K562 (cell line): Measurements from ENCODE around the gene RAB3D. TPM values are rescaled to one million over a fixed set of nuclear protein-coding genes. Genes with fewer than 3 reads are reported as not detected.
A peak's percentile ranks its signal among the peaks of the same experiment; 100 is the strongest.

ENCODE experiments used
- ARID3B ChIP-seq: fragments of 250-450 bp; sonication (Bioruptor Pico); IDR thresholded peaks from 2 replicates; pipeline ENCODE4 v1.4.0; 2020; ENCODE audit warnings: borderline replicate concordance
- ASH1L ChIP-seq: fragments of 450-650 bp; IDR thresholded peaks from 2 replicates; pipeline ENCODE4 v1.6.1; 2018; ENCODE audit warnings: borderline replicate concordance, mild to moderate bottlenecking, low read depth; ENCODE audit not compliant: partially characterized antibody
- ATF1 ChIP-seq, 2 experiments: fragments of 450-650 bp in 1 of 2; IDR thresholded peaks; 2 replicates each; pipeline ENCODE4 v1.6.1; 2016; ENCODE audit warnings: missing compliant biosample characterization in 1 of 2, missing genetic modification characterization in 1 of 2
- BRF1 ChIP-seq: IDR thresholded peaks from 3 replicates; pipeline ENCODE4 v1.6.1; 2011; ENCODE audit warnings: borderline replicate concordance, mild to moderate bottlenecking; ENCODE audit not compliant: insufficient read length; ENCODE audit errors: extremely low read depth
- CEBPG ChIP-seq, 3 experiments: fragments of 200-800 bp in 1 of 3; sonication (Bioruptor generic) in 1 of 3; sonication (generic) in 1 of 3; formaldehyde crosslinking in 1 of 3; IDR thresholded peaks in 2 of 3; conservative IDR thresholded peaks in 1 of 3; 2 replicates each; pipeline versions ENCODE4 v1.6.1 to v1.8.0; 2016 to 2022; ENCODE audit warnings: missing compliant biosample characterization in 2 of 3, missing genetic modification characterization in 2 of 3, mild to moderate bottlenecking in 1 of 3, missing genetic modification reagents in 1 of 3
- MLX ChIP-seq, 2 experiments: fragments of 450-650 bp in 1 of 2; sonication (generic) in 1 of 2; formaldehyde crosslinking; conservative IDR thresholded peaks; 2 replicates each; pipeline versions ENCODE4 v1.4.0 to v1.8.1; 2020 to 2022; ENCODE audit warnings: mild to moderate bottlenecking in 1 of 2, missing genetic modification reagents in 1 of 2
- NBN ChIP-seq: fragments of 450-650 bp; IDR thresholded peaks from 2 replicates; pipeline ENCODE4 v1.6.1; 2016; ENCODE audit warnings: low read depth, mild to moderate bottlenecking
- NCOA2 ChIP-seq, 2 experiments: fragments of 450-650 bp; IDR thresholded peaks; 2 replicates each; pipeline ENCODE4 v1.6.1; 2018; ENCODE audit warnings: mild to moderate bottlenecking in 2 of 2, moderate library complexity in 1 of 2; ENCODE audit not compliant: partially characterized antibody in 2 of 2
- POLR2A ChIP-seq: fragments of 450-650 bp; conservative IDR thresholded peaks from 2 replicates; pipeline ENCODE4 v1.6.1; 2016
- SIN3B ChIP-seq: fragments of 450-650 bp; IDR thresholded peaks from 2 replicates; pipeline ENCODE4 v1.6.1; 2017; ENCODE audit warnings: low read depth, mild to moderate bottlenecking, moderate library complexity
- SOX6 ChIP-seq: fragments of 450-650 bp; IDR thresholded peaks from 2 replicates; pipeline ENCODE4 v1.6.1; 2014; ENCODE audit warnings: mild to moderate bottlenecking
- SRSF3 ChIP-seq: fragments of 200-400 bp; formaldehyde crosslinking; IDR thresholded peaks from 2 replicates; pipeline ENCODE4 v1.6.1; 2016; ENCODE audit warnings: mild to moderate bottlenecking, low read length, moderate library complexity; ENCODE audit not compliant: insufficient read depth
- ZKSCAN8 ChIP-seq: fragments of 200-800 bp; sonication (Bioruptor generic); IDR thresholded peaks from 2 replicates; pipeline ENCODE4 v1.6.1; 2016; ENCODE audit warnings: missing genetic modification characterization, missing compliant biosample characterization
- ZNF224 ChIP-seq: sonication (generic); formaldehyde crosslinking; IDR thresholded peaks from 2 replicates; pipeline ENCODE4 v1.8.0; 2022; ENCODE audit warnings: mild to moderate bottlenecking, missing genetic modification reagents
- ZNF584 ChIP-seq: fragments of 200-800 bp; sonication (Bioruptor generic); IDR thresholded peaks from 2 replicates; pipeline ENCODE4 v1.6.1; 2016; ENCODE audit warnings: low read depth, mild to moderate bottlenecking, missing genetic modification characterization, missing compliant biosample characterization
- ZNF76 ChIP-seq: fragments of 250-450 bp; sonication (Bioruptor Pico); IDR thresholded peaks from 2 replicates; pipeline ENCODE4 v1.4.0; 2020; ENCODE audit warnings: mild to moderate bottlenecking, moderate library complexity, borderline replicate concordance
- ZSCAN29 ChIP-seq: fragments of 450-650 bp; IDR thresholded peaks from 2 replicates; pipeline ENCODE4 v1.6.1; 2017
- polyA plus RNA-seq, 8 experiments: library from polyadenylated mRNA; depleted of rRNA in 4 of 8; stranded (reverse) in 5 of 8; unstranded in 3 of 8; fragments of >200 nt; fragmentation: Nextera tagmentation in 2 of 8; fragmentation: Illumina TruSeq in 1 of 8; extraction: Ambion mirVana in 2 of 8; extraction: Trizol in 1 of 8; gene quantifications; 2 replicates each; pipeline versions ENCODE4 v1.2.1 to v1.2.3, GENCODE V29; 2011 to 2014; ENCODE audit warnings: inconsistent platforms in 1 of 8, missing spikeins in 1 of 8
- total RNA-seq, 7 experiments: library from RNA; depleted of rRNA in 6 of 7; stranded (reverse); fragments of >200 nt in 6 of 7; fragmentation: Illumina TruSeq in 2 of 7; extraction: Trizol in 2 of 7; gene quantifications; 2 replicates each; pipeline versions ENCODE4 v1.2.1 to v1.2.3, GENCODE V29; 2011 to 2021; ENCODE audit warnings: low replicate concordance in 1 of 7
- TF ChIP-seq, protein P1 (sequence below): fragments of 450-650 bp; IDR thresholded peaks from 2 replicates; pipeline ENCODE4 v1.7.1; 2018; ENCODE audit warnings: mild to moderate bottlenecking, low read depth; ENCODE audit not compliant: partially characterized antibody
- TF ChIP-seq, protein P2 (sequence below): fragments of 450-650 bp; formaldehyde crosslinking; IDR thresholded peaks from 2 replicates; pipeline ENCODE4 v1.4.0; 2020; ENCODE audit warnings: mild to moderate bottlenecking
- TF ChIP-seq, protein P3 (sequence below): sonication (generic); formaldehyde crosslinking; IDR thresholded peaks from 2 replicates; pipeline ENCODE4 v1.8.0; 2022; ENCODE audit warnings: mild to moderate bottlenecking, missing genetic modification reagents

Gene RAB3D
- total and polyA plus RNA-seq, 9 of the 15 experiments (the other 6 are each of a cell fraction or from before 2014, with no cell fraction given), result 0.34 to 3.3 (median 1.3) TPM

GRCh38 chr19:11374433-11375142 lies 35.1 kb upstream of the RAB3D start, which contains the start of gene SWSAP1 (continued):
- TF ChIP-seq, protein P1, sequence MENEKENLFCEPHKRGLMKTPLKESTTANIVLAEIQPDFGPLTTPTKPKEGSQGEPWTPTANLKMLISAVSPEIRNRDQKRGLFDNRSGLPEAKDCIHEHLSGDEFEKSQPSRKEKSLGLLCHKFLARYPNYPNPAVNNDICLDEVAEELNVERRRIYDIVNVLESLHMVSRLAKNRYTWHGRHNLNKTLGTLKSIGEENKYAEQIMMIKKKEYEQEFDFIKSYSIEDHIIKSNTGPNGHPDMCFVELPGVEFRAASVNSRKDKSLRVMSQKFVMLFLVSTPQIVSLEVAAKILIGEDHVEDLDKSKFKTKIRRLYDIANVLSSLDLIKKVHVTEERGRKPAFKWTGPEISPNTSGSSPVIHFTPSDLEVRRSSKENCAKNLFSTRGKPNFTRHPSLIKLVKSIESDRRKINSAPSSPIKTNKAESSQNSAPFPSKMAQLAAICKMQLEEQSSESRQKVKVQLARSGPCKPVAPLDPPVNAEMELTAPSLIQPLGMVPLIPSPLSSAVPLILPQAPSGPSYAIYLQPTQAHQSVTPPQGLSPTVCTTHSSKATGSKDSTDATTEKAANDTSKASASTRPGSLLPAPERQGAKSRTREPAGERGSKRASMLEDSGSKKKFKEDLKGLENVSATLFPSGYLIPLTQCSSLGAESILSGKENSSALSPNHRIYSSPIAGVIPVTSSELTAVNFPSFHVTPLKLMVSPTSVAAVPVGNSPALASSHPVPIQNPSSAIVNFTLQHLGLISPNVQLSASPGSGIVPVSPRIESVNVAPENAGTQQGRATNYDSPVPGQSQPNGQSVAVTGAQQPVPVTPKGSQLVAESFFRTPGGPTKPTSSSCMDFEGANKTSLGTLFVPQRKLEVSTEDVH, result no peak
- TF ChIP-seq SIN3B, result peak; percentile 75; the same call in 1 of the 2 replicates
- no peak for TF ChIP-seq ZKSCAN8 (CRISPR knock-in tag)
- TF ChIP-seq ARID3B (CRISPR knock-in tag), result no peak
- TF ChIP-seq BRF1, result no peak
- TF ChIP-seq POLR2A, result peak; percentile 96
- TF ChIP-seq, protein P2, sequence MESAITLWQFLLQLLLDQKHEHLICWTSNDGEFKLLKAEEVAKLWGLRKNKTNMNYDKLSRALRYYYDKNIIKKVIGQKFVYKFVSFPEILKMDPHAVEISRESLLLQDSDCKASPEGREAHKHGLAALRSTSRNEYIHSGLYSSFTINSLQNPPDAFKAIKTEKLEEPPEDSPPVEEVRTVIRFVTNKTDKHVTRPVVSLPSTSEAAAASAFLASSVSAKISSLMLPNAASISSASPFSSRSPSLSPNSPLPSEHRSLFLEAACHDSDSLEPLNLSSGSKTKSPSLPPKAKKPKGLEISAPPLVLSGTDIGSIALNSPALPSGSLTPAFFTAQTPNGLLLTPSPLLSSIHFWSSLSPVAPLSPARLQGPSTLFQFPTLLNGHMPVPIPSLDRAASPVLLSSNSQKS (CRISPR knock-in tag), result 0 out of 2 replicates have a peak, but pooled peaks have one; percentile 28
- TF ChIP-seq, protein P3, sequence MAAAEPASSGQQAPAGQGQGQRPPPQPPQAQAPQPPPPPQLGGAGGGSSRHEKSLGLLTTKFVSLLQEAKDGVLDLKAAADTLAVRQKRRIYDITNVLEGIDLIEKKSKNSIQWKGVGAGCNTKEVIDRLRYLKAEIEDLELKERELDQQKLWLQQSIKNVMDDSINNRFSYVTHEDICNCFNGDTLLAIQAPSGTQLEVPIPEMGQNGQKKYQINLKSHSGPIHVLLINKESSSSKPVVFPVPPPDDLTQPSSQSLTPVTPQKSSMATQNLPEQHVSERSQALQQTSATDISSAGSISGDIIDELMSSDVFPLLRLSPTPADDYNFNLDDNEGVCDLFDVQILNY (CRISPR knock-in tag), result peak; percentile 82; the same call in 1 of the 2 replicates
- TF ChIP-seq ZNF224 (CRISPR knock-in tag), result no peak
- TF ChIP-seq ZNF76 (CRISPR knock-in tag), result 0 out of 2 replicates have a peak, but pooled peaks have one; percentile 60
- peak; percentile 64; the same call in 1 of the 2 replicates for TF ChIP-seq CEBPG (CRISPR knock-in tag; IDR thresholded peaks at IDR 0.05)
- TF ChIP-seq CEBPG (tag; conservative IDR thresholded peaks at IDR 0.05 in 1 of 2, IDR thresholded peaks at IDR 0.05 in 1 of 2), result peak; percentile 77 to 80
- 0 out of 2 replicates have a peak, but pooled peaks have one; percentile 11 for TF ChIP-seq NBN
- TF ChIP-seq NCOA2 (IDR thresholded peaks at IDR 0.05; ENCODE audit: partially characterized antibody in 2 of 2), result no peak
- no peak for TF ChIP-seq ATF1 (CRISPR knock-in tag; IDR thresholded peaks at IDR 0.05)
- peak; percentile 94 for TF ChIP-seq ATF1 (tag; IDR thresholded peaks at IDR 0.05)
- no peak for TF ChIP-seq ZSCAN29
- peak; percentile 66 for TF ChIP-seq SOX6
- TF ChIP-seq SRSF3, result no peak
- TF ChIP-seq ASH1L, result peak; percentile 78
- no peak for TF ChIP-seq ZNF584 (CRISPR knock-in tag)
- peak in 1 of 2 experiments; percentile 86; a peak in 1 of 4 replicates for TF ChIP-seq MLX (CRISPR knock-in tag; conservative IDR thresholded peaks at IDR 0.05)
